Measurements from ENCODE around the gene NFIB. TPM values are rescaled to one million over a fixed set of nuclear protein-coding genes. Genes with fewer than 3 reads are reported as not detected.

The NFIB gene
- total and polyA plus RNA-seq, 5 donors: 22.5 to 143 (median 134) TPM

DNA sequence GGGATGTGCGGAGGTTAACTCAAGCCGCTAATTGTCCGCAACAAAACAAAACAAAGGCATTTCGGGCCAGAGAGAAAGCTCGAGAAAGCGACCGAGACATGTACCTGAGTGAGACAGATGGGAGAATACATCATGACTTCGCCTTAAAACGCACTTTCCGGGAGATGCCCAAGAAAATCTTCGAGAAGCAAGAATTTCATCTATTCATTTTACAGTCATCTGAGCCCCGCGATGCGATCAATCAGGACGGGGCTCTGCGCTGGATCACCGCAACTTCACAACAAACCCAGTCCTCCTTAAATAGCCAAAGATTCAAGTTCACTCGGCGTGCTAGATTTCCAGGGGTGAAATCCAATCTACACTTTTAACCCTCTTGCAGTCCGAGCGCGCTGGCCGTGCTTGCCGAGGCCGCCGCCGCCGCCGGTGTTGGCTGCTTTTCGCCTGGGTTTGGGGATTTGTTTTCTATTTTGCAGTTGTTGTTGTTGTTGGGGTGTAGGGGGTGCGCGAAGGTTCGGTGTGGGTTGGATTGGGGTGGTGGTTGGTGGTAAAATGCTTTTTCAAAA lies 482 bp downstream of the NFIB start:
- WGBS: under 1% methylated on average over 33 of the region's 33 CpGs
- no peak for ATAC-seq
- peak overlapping the region; percentile 89 for H3K4me3 ChIP-seq (ENCODE audit: low read length)
- peak overlapping the region; percentile 95 for H3K27ac ChIP-seq (ENCODE audit: low read length)
- H3K4me1 ChIP-seq (ENCODE audit: control insufficient read depth, insufficient read depth, low read length): no peaks in the 10 kb centered on the region
- H3K27me3 ChIP-seq (ENCODE audit: control insufficient read depth, insufficient read depth): no peaks in the 10 kb centered on the region
- intact Hi-C loops (cut with DNase I): loop anchor here in 3 of 4 donors (5.0 to 10.0 kb wide), 5 partner anchors 41 to 286 kb away; no protein-coding TSS in a partner anchor
- H3K9me3 ChIP-seq (ENCODE audit: control insufficient read depth, low read length): no peaks in the 10 kb centered on the region
- peak in 1 of 3 donors; percentile 70 for DNase-seq

DNA sequence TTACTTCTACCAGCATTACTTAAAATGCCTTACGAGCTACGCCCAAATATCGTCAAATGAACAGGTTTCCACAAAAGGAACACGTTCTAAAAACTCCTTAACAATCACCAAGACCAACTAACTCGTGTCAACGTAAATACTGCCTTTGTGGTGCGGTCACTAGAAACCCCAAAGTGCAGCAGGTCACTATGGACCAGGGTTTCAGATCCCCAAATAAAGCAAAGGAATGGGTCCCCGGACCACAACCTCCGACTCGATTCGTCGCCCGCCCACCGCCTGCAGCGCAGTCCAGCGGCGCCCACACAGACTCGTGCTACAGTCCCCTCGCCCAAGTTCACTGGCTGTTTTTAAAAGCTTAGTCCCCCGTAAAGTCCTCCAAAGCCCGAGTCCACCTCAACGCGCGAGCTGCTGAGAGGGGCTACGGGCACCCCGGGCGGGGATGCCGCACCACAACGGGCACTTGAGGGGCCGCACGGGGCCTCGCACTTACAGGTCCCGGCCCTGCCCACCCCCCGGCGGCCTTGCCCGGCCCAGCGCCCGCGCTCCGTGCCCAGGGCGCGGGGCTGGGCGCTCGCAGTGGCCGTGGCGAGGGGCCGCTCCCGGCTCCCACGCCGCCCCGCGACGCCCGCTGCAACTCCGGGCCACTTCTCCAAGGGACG lies 1.1 kb downstream of the NFIB start:
- no peaks in the 10 kb centered on the region for H3K4me1 ChIP-seq (ENCODE audit: control insufficient read depth, insufficient read depth, low read length)
- DNase-seq (peak in 2 of 3 donors; percentile 66 to 72), ATAC-seq (no peak)
- peak overlapping the region; percentile 89 for H3K4me3 ChIP-seq (ENCODE audit: low read length)
- no peaks in the 10 kb centered on the region for H3K27me3 ChIP-seq (ENCODE audit: control insufficient read depth, insufficient read depth)
- no peaks in the 10 kb centered on the region for H3K9me3 ChIP-seq (ENCODE audit: control insufficient read depth, low read length)
- WGBS: 1% methylated on average over 56 of the region's 56 CpGs
- peak overlapping the region; percentile 95 for H3K27ac ChIP-seq (ENCODE audit: low read length)
- intact Hi-C loops (cut with DNase I): loop anchor here in 3 of 4 donors (5.0 to 10.0 kb wide), 5 partner anchors 41 to 286 kb away; no protein-coding TSS in a partner anchor

DNA sequence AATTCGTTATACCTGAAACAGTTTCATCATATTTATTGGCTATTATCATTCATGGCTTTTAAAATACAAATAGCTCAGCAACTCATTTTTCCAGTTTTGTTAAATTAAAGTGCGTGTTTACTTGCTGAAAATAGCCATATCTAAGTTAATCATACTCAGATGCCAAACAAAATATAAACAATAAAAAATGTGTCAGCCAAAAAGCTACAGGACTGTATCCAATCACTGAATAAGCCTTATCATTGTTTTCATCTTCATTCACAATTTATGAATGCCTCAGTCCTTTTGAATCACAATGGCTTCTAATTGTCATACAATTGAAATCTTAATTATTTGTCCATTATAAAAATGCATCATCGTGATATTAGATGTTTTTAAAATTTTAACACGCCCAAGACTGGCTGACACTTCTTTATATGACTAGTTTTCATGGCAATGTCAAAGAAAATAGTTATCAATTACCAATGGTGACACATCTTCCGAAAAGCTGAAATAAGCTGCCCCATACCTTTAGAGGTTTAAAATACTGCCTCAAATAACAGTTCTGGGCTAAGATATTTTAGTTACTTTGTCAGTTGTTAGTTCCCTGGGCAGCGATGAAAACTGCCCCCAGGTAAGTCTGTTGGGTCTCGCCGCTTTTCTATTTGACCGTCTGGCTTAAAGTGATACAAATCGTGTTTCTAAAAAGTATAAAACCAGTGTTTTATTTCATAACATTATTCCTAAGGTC lies 1.8 kb downstream of the NFIB start:
- Histone ChIP-seq H3K4me1 (ENCODE audit: control insufficient read depth, insufficient read depth, low read length) (peaks cover 2% of the 10 kb centered on the region), H3K4me3 (ENCODE audit: low read length) (peak overlapping the region; percentile 89), H3K27me3 (ENCODE audit: control insufficient read depth, insufficient read depth) (no peaks in the 10 kb centered on the region), H3K27ac (ENCODE audit: low read length) (peak overlapping the region; percentile 78), H3K9me3 (ENCODE audit: control insufficient read depth, low read length) (no peaks in the 10 kb centered on the region)
- 7% methylated on average over 10 of the region's 10 CpGs for WGBS
- no peak for DNase-seq
- no peak for ATAC-seq
- intact Hi-C loops (cut with DNase I): loop anchor here in 3 of 4 donors (5.0 to 10.0 kb wide), 5 partner anchors 40 to 285 kb away; no protein-coding TSS in a partner anchor

DNA sequence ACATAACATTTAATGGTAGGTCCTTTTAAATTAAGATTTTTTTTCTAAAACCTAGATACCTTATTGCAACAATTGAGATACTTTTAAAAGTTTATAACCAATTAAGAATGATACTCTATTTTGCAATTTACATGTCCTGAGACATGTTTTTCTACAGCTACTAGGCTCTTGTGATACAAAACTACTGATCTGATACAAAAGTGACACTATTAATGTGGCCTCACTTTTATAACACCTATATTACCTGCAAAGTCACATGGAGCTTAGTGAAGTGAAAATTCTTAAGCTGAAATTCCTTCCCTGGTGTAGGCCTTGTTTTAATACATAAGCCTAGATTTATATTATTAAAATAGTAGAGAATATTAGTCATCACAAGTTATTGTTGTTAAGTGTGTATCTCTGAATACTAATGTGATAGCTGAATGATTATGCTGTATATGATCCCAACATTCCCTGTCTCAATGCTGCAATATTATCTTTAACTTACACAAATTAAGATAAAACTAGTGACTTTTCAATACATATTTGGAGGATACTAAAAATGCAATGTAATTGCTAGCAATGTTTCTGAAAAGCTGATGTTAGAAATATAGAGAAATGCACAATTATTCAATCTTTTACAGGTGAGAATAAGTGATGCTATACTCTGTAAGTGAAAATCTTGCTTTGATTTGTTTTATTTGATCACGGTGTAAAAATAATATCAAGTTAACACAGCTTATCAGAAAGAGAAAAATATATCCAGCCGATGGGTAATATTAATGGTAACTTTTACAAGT lies 2.6 kb downstream of the NFIB start:
- intact Hi-C loops (cut with DNase I): loop anchor here in 3 of 4 donors (5.0 to 10.0 kb wide), 5 partner anchors 39 to 284 kb away; no protein-coding TSS in a partner anchor
- Histone ChIP-seq H3K27ac (ENCODE audit: low read length) (no peak overlapping the region), H3K9me3 (ENCODE audit: control insufficient read depth, low read length) (no peaks in the 10 kb centered on the region), H3K4me3 (ENCODE audit: low read length) (peak overlapping the region; percentile 89), H3K27me3 (ENCODE audit: control insufficient read depth, insufficient read depth) (no peaks in the 10 kb centered on the region), H3K4me1 (ENCODE audit: control insufficient read depth, insufficient read depth, low read length) (peaks cover 8% of the 10 kb centered on the region)
- whole genome bisulfite sequencing: 10% methylated on average over 2 of the region's 2 CpGs
- no peak for ATAC-seq
- DNase-seq: no peak

DNA sequence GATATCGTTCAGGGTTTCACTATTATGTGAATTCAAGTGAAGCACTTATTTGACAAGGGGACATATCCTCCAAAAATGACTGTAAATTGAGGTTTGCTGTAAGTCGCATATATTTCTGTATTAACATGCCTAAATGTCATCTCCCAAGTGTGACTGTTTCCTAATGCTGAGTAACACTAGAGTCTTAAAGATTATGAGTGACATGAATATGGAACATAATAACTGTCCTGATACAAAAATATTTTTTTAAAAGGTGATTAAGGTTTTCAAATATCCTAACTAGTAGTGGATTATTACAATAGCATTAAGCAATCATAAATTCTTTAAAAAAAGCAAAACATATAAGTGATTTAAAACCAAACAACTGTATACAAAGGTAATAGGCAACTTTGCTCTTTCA lies 3.6 kb downstream of the NFIB start:
- H3K27ac ChIP-seq (ENCODE audit: low read length): no peak overlapping the region
- intact Hi-C loops (cut with DNase I): loop anchor here in 3 of 4 donors (5.0 to 10.0 kb wide), 5 partner anchors 38 to 283 kb away; no protein-coding TSS in a partner anchor
- DNase-seq: no peak
- no peaks in the 10 kb centered on the region for H3K27me3 ChIP-seq (ENCODE audit: control insufficient read depth, insufficient read depth)
- peaks cover 8% of the 10 kb centered on the region for H3K4me1 ChIP-seq (ENCODE audit: control insufficient read depth, insufficient read depth, low read length)
- no peak for ATAC-seq
- peak overlapping the region; percentile 51 for H3K4me3 ChIP-seq (ENCODE audit: low read length)
- no peaks in the 10 kb centered on the region for H3K9me3 ChIP-seq (ENCODE audit: control insufficient read depth, low read length)
- WGBS: 18% methylated on average over 2 of the region's 2 CpGs

DNA sequence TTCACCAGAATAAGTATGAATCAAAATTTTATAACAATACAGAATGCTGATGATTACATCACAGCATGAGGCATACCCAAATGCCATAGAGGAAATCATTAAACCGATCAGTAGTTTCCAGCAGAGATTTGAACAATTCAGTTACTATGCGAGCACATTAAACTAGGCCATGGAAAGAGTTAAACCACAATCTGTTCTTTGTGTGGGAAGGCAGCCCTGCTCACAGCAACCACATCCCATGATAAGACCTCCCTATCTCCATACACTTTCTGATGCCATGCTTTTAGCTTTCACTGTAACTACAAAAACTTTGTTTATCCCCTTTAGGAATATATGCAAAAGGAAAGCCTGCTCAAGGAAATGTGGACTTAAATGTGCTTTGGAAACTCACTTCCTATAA lies 4.5 kb downstream of the NFIB start:
- Histone ChIP-seq H3K4me3 (ENCODE audit: low read length) (peak overlapping the region; percentile 51), H3K27ac (ENCODE audit: low read length) (peak overlapping the region; percentile 43), H3K9me3 (ENCODE audit: control insufficient read depth, low read length) (no peaks in the 10 kb centered on the region), H3K4me1 (ENCODE audit: control insufficient read depth, insufficient read depth, low read length) (peaks cover 8% of the 10 kb centered on the region), H3K27me3 (ENCODE audit: control insufficient read depth, insufficient read depth) (no peaks in the 10 kb centered on the region)
- intact Hi-C loops (cut with DNase I): loop anchor here in 1 of 4 donors (10.0 kb wide), 1 partner anchor 105 kb away; no protein-coding TSS in a partner anchor
- DNase-seq: no peak
- 3% methylated on average over 2 of the region's 2 CpGs for WGBS
- peak; percentile 24 to 41 for ATAC-seq

DNA sequence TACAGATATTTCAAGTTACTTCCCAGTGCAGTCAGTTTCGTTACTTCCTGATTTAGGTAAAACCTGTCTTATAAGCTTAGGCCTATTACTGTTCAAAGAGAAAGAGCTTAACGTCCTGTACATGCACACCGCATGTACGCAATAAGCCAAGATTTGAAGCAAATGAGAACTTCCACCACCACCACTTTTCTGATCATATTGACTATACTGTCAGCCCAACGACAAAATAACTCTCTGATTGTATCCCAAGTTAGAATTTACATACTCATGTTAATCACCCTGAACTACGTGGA lies 5.1 kb downstream of the NFIB start:
- WGBS: 23% methylated on average over 6 of the region's 6 CpGs
- ATAC-seq: no peak
- Histone ChIP-seq H3K27me3 (ENCODE audit: control insufficient read depth, insufficient read depth) (no peaks in the 10 kb centered on the region), H3K9me3 (ENCODE audit: control insufficient read depth, low read length) (no peaks in the 10 kb centered on the region), H3K4me3 (ENCODE audit: low read length) (peak overlapping the region; percentile 51), H3K27ac (ENCODE audit: low read length) (peak overlapping the region; percentile 85), H3K4me1 (ENCODE audit: control insufficient read depth, insufficient read depth, low read length) (peaks cover 8% of the 10 kb centered on the region)
- DNase-seq: no peak
- intact Hi-C loops (cut with DNase I): loop anchor here in 1 of 4 donors (10.0 kb wide), 1 partner anchor 104 kb away; no protein-coding TSS in a partner anchor

DNA sequence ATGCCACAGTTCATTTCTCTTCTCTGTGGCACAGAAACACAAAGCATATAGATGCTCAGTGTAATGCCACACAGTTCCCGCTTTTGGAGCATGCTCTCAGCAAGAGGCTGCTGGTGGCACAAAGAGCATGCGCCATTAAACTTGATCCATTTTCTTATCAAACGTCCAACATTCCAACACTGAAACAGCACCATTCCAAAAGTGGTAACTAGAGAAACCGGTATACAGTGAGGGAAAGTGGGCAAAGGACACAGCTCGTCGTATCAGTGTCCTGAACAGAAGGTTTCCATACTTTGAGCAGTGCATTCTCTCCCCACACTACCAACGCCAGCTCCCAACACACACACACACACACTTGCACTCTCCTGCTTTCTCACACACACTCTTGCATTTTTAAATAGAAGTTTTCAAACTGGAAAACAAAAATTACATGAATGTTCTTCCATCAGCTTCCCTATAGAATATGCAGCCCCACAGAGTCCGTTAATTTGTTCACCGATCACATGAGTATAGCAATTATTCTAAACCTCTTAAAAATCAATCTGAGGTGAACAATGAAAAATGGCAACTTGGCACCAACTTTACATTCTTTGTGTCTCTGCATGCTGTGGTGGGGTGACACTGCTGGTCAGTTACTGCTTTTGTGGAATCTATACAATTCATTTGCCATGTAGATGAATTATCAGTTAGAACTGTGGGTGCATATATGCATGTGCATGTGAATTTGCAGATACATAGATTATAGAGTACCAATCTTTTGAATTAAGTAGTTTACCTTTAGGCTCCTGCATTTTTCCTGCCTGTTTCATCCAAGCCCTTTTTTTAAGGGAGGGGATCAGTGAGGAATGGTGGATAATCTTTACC lies 5.7 kb downstream of the NFIB start:
- DNase-seq: peak in 2 of 3 donors; percentile 37 to 47
- Histone ChIP-seq H3K4me3 (ENCODE audit: low read length) (peak overlapping the region; percentile 51), H3K27ac (ENCODE audit: low read length) (peak overlapping the region; percentile 93), H3K27me3 (ENCODE audit: control insufficient read depth, insufficient read depth) (no peaks in the 10 kb centered on the region), H3K9me3 (ENCODE audit: control insufficient read depth, low read length) (no peaks in the 10 kb centered on the region), H3K4me1 (ENCODE audit: control insufficient read depth, insufficient read depth, low read length) (peaks cover 11% of the 10 kb centered on the region)
- intact Hi-C loops (cut with DNase I): loop anchor here in 1 of 4 donors (10.0 kb wide), 1 partner anchor 103 kb away; no protein-coding TSS in a partner anchor
- ATAC-seq: peak; percentile 82 to 90
- 22% methylated on average over 9 of the region's 9 CpGs for WGBS

DNA sequence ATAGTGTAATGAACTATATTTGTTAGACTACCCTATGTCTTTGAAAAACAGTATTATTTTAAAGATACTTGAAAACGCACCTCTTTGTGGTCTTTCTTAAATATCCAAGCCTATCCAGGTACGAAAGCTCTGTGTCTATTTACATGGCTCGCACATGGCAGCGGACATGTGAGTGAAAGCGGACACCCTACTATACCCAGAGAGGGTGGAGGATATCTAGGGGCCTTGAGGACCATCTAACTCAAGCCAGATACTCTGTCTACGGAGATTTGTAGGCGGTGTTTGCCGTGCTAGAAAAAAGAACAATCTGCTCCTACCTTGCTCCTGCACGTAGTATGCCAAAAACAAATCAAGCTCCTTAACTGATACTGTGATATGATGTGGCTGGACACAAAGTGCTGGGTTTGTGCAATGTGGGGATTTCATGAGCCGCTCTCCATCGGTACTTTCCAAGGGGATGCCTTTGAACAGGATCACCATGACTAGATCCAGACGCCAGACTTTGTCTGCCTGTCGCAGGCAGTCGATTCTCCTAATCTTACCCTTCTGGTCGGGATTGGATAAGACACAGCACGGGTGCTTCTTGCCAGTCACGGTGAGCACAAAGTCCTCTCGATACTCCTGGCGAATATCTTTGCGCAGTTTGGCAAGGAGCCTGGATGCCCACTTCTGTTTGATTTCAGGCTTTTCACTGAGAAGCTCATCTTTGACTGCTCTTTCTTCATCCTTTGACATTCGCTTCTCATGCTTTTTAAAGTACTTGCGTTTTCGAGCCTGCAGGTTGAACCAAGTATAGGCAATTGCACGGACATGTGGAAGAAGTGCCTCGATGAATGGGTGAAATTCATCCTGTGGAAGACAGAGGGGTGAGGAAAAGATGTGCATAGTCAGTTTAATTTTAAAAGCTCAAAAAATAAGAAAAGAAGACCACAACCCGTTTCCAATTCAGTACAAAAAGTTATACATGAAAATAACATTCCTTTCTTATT lies 7.0 kb downstream of the NFIB start:
- Histone ChIP-seq H3K4me3 (ENCODE audit: low read length) (peak overlapping the region; percentile 51), H3K4me1 (ENCODE audit: control insufficient read depth, insufficient read depth, low read length) (peaks cover 11% of the 10 kb centered on the region), H3K27ac (ENCODE audit: low read length) (peak overlapping the region; percentile 95), H3K9me3 (ENCODE audit: control insufficient read depth, low read length) (no peaks in the 10 kb centered on the region), H3K27me3 (ENCODE audit: control insufficient read depth, insufficient read depth) (no peaks in the 10 kb centered on the region)
- intact Hi-C loops (cut with DNase I): loop anchor here in 1 of 4 donors (10.0 kb wide), 1 partner anchor 102 kb away; no protein-coding TSS in a partner anchor
- WGBS: 35% methylated on average over 26 of the region's 26 CpGs
- ATAC-seq (peak; percentile 43 to 61), DNase-seq (peak in 2 of 3 donors; percentile 33 to 46)
